K562 (cell line): ENCODE results near the gene EDRF1. TPM values are rescaled to one million over a fixed set of nuclear protein-coding genes. Genes with fewer than 3 reads are reported as not detected.
A peak's percentile ranks its signal among the peaks of the same experiment; 100 is the strongest.

Experiments
- CBFA2T2 ChIP-seq: fragments of 450-650 bp; conservative IDR thresholded peaks from 2 replicates; pipeline ENCODE4 v1.6.1; 2017; ENCODE audit warnings: mild to moderate bottlenecking
- CBX8 ChIP-seq: fragments of 200-600 bp; sonication (generic); IDR thresholded peaks from 2 replicates; pipeline ENCODE4 v1.6.1; 2012; ENCODE audit warnings: borderline replicate concordance, mixed run types, low read depth, mild to moderate bottlenecking, moderate library complexity, mixed read lengths, low read length, control low read depth, inconsistent platforms; ENCODE audit not compliant: poor library complexity, severe bottlenecking; ENCODE audit errors: extremely low read depth
- ETV1 ChIP-seq: fragments of 450-650 bp; conservative IDR thresholded peaks from 2 replicates; pipeline ENCODE4 v1.6.1; 2016; ENCODE audit warnings: missing genetic modification characterization, control low read depth, low read depth, missing compliant biosample characterization
- HDAC1 ChIP-seq, 2 experiments: fragments of 450-650 bp; IDR thresholded peaks; 2 replicates each; pipeline ENCODE4 v1.6.1; 2016 to 2017; ENCODE audit warnings: inconsistent platforms in 1 of 2, mild to moderate bottlenecking in 1 of 2, moderate library complexity in 1 of 2
- JUND ChIP-seq, 2 experiments: IDR thresholded peaks; 2 replicates in 1 of 2; 3 replicates in 1 of 2; pipeline ENCODE4 v1.6.1; 2011; ENCODE audit warnings: borderline replicate concordance in 2 of 2, low read depth in 2 of 2, low read length in 2 of 2, improper control_type of control experiment in 1 of 2, missing biosample characterization in 1 of 2, missing genetic modification characterization in 1 of 2, missing genetic modification reagents in 1 of 2
- NFIC ChIP-seq: fragments of 450-650 bp; IDR thresholded peaks from 2 replicates; pipeline ENCODE4 v1.6.1; 2017; ENCODE audit warnings: mild to moderate bottlenecking, inconsistent platforms
- NRF1 ChIP-seq, 2 experiments: fragments of 450-650 bp; IDR thresholded peaks in 1 of 2; conservative IDR thresholded peaks in 1 of 2; 2 replicates each; pipeline ENCODE4 v1.6.1; 2014; ENCODE audit warnings: mild to moderate bottlenecking in 2 of 2
- TBP ChIP-seq: optimal IDR thresholded peaks from 2 replicates; pipeline ENCODE3; 2011; ENCODE audit warnings: low read depth, low read length, improper control_type of control experiment
- TEAD4 ChIP-seq, 2 experiments: sonication (generic) in 1 of 2; formaldehyde crosslinking in 1 of 2; IDR thresholded peaks; 2 replicates each; pipeline versions ENCODE4 v1.6.1 to v1.8.0; 2012 to 2022; ENCODE audit warnings: borderline replicate concordance in 1 of 2, inconsistent platforms in 1 of 2, low read length in 1 of 2, mild to moderate bottlenecking in 1 of 2, missing genetic modification reagents in 1 of 2
- ZZZ3 ChIP-seq: fragments of 450-650 bp; IDR thresholded peaks from 2 replicates; pipeline ENCODE4 v1.6.1; 2016; ENCODE audit warnings: antibody characterized with exemption, mild to moderate bottlenecking, moderate library complexity
- polyA plus RNA-seq, 8 experiments: library from polyadenylated mRNA; depleted of rRNA in 4 of 8; stranded (reverse) in 5 of 8; unstranded in 3 of 8; fragments of >200 nt; fragmentation: Nextera tagmentation in 2 of 8; fragmentation: Illumina TruSeq in 1 of 8; extraction: Ambion mirVana in 2 of 8; extraction: Trizol in 1 of 8; gene quantifications; 2 replicates each; pipeline versions ENCODE4 v1.2.1 to v1.2.3, GENCODE V29; 2011 to 2014; ENCODE audit warnings: inconsistent platforms in 1 of 8, missing spikeins in 1 of 8
- total RNA-seq, 7 experiments: library from RNA; depleted of rRNA in 6 of 7; stranded (reverse); fragments of >200 nt in 6 of 7; fragmentation: Illumina TruSeq in 2 of 7; extraction: Trizol in 2 of 7; gene quantifications; 2 replicates each; pipeline versions ENCODE4 v1.2.1 to v1.2.3, GENCODE V29; 2011 to 2021; ENCODE audit warnings: low replicate concordance in 1 of 7
- TF ChIP-seq, protein P1 (sequence below): fragments of 250-450 bp; sonication (Bioruptor Pico); IDR thresholded peaks from 2 replicates; pipeline ENCODE4 v1.4.0; 2020; ENCODE audit warnings: mild to moderate bottlenecking, moderate library complexity, borderline replicate concordance
- TF ChIP-seq, protein P2 (sequence below): fragments of 450-650 bp; IDR thresholded peaks from 2 replicates; pipeline ENCODE4 v1.7.1; 2018; ENCODE audit warnings: mild to moderate bottlenecking, low read depth; ENCODE audit not compliant: partially characterized antibody
- TF ChIP-seq, protein P3 (sequence below): fragments of 250-450 bp; sonication (Bioruptor Pico); IDR thresholded peaks from 2 replicates; pipeline ENCODE4 v1.5.0; 2021
- TF ChIP-seq, protein P4 (sequence below): fragments of 200-800 bp; sonication (Bioruptor generic); IDR thresholded peaks from 2 replicates; pipeline ENCODE4 v1.6.1; 2017; ENCODE audit warnings: missing genetic modification characterization, missing compliant biosample characterization
- TF ChIP-seq, protein P5 (sequence below): fragments of 450-650 bp; formaldehyde crosslinking; IDR thresholded peaks from 2 replicates; pipeline ENCODE4 v1.4.0; 2020; ENCODE audit warnings: mild to moderate bottlenecking

Gene EDRF1
- total and polyA plus RNA-seq, 9 of the 15 experiments (the other 6 are each of a cell fraction or from before 2014, with no cell fraction given), result 7.6 to 26.0 (median 18.6) TPM

DNA sequence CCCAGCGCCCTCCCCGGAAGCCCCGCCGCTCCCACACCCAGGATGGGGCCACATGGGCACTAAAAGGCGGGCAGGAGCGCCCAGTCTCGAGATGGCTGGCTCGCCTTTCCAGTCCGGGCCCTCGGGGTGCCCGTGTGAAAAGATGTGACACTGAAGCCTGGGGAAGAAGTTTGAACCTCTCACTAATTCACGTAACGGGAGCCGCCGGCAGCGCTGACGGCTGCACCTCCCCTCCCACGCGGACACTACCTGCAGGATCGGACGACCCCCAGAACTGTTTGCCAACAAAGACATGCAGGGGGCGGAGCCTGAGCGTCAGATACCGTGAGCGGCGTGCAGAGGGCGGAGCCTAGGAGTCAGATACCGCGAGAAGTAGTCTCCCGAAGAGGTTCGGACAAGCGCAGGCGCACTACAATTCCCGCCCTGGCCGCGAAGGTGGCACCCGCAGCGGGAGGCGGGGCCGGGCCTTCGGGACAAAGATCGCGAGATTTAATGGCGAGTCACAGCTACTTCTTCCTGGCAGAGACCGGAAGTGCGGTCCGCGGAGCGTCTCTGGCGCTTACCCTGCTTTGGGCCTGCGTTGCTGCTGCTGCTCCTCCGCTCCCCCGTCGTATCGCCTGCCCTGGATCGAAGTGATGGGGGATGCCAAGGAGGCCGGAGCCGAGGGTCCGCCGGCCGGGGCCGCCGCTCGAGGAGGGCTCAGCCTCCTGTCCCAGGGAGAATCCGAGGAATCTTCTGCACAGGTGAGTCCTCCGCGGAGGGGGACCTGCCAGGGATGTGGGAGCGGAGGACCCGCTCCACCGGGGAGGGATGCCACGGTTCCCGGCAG is at the start of gene EDRF1 (continued):
- TF ChIP-seq, protein P1, sequence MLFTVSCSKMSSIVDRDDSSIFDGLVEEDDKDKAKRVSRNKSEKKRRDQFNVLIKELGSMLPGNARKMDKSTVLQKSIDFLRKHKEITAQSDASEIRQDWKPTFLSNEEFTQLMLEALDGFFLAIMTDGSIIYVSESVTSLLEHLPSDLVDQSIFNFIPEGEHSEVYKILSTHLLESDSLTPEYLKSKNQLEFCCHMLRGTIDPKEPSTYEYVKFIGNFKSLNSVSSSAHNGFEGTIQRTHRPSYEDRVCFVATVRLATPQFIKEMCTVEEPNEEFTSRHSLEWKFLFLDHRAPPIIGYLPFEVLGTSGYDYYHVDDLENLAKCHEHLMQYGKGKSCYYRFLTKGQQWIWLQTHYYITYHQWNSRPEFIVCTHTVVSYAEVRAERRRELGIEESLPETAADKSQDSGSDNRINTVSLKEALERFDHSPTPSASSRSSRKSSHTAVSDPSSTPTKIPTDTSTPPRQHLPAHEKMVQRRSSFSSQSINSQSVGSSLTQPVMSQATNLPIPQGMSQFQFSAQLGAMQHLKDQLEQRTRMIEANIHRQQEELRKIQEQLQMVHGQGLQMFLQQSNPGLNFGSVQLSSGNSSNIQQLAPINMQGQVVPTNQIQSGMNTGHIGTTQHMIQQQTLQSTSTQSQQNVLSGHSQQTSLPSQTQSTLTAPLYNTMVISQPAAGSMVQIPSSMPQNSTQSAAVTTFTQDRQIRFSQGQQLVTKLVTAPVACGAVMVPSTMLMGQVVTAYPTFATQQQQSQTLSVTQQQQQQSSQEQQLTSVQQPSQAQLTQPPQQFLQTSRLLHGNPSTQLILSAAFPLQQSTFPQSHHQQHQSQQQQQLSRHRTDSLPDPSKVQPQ (CRISPR knock-in tag), result no peak
- TF ChIP-seq NFIC (0 out of 2 replicates have a peak, but pooled peaks have one; percentile 4), HDAC1 (IDR thresholded peaks at IDR 0.05) (peak in 1 of 2 experiments; percentile 67; a peak in 2 of 4 replicates), ETV1 (tag) (peak; percentile 64; the same call in 1 of the 2 replicates), NRF1 (conservative IDR thresholded peaks at IDR 0.05 in 1 of 2, IDR thresholded peaks at IDR 0.05 in 1 of 2) (peak; percentile 93 to 94), CBX8 (no peak), JUND (IDR thresholded peaks at IDR 0.05; ENCODE audit: borderline replicate concordance, low read depth, low read length) (peak; percentile 2; the same call in 1 of the 2 replicates), JUND (tag; IDR thresholded peaks at IDR 0.05; ENCODE audit: borderline replicate concordance, low read depth, low read length) (no peak; the same call in 2 of the 3 replicates), CBFA2T2 (no peak), TBP (peak; percentile 85), TEAD4 (IDR thresholded peaks at IDR 0.05; ENCODE audit: low read length) (no peak), TEAD4 (CRISPR knock-in tag; IDR thresholded peaks at IDR 0.05; ENCODE audit: borderline replicate concordance) (no peak), ZZZ3 (peak; percentile 90)
- TF ChIP-seq, protein P2, sequence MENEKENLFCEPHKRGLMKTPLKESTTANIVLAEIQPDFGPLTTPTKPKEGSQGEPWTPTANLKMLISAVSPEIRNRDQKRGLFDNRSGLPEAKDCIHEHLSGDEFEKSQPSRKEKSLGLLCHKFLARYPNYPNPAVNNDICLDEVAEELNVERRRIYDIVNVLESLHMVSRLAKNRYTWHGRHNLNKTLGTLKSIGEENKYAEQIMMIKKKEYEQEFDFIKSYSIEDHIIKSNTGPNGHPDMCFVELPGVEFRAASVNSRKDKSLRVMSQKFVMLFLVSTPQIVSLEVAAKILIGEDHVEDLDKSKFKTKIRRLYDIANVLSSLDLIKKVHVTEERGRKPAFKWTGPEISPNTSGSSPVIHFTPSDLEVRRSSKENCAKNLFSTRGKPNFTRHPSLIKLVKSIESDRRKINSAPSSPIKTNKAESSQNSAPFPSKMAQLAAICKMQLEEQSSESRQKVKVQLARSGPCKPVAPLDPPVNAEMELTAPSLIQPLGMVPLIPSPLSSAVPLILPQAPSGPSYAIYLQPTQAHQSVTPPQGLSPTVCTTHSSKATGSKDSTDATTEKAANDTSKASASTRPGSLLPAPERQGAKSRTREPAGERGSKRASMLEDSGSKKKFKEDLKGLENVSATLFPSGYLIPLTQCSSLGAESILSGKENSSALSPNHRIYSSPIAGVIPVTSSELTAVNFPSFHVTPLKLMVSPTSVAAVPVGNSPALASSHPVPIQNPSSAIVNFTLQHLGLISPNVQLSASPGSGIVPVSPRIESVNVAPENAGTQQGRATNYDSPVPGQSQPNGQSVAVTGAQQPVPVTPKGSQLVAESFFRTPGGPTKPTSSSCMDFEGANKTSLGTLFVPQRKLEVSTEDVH, result peak; percentile 69
- TF ChIP-seq, protein P3, sequence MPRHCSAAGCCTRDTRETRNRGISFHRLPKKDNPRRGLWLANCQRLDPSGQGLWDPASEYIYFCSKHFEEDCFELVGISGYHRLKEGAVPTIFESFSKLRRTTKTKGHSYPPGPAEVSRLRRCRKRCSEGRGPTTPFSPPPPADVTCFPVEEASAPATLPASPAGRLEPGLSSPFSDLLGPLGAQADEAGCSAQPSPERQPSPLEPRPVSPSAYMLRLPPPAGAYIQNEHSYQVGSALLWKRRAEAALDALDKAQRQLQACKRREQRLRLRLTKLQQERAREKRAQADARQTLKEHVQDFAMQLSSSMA (CRISPR knock-in tag), result 0 out of 2 replicates have a peak, but pooled peaks have one; percentile 42
- TF ChIP-seq, protein P4, sequence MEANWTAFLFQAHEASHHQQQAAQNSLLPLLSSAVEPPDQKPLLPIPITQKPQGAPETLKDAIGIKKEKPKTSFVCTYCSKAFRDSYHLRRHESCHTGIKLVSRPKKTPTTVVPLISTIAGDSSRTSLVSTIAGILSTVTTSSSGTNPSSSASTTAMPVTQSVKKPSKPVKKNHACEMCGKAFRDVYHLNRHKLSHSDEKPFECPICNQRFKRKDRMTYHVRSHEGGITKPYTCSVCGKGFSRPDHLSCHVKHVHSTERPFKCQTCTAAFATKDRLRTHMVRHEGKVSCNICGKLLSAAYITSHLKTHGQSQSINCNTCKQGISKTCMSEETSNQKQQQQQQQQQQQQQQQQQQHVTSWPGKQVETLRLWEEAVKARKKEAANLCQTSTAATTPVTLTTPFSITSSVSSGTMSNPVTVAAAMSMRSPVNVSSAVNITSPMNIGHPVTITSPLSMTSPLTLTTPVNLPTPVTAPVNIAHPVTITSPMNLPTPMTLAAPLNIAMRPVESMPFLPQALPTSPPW, result peak; percentile 57
- TF ChIP-seq, protein P5, sequence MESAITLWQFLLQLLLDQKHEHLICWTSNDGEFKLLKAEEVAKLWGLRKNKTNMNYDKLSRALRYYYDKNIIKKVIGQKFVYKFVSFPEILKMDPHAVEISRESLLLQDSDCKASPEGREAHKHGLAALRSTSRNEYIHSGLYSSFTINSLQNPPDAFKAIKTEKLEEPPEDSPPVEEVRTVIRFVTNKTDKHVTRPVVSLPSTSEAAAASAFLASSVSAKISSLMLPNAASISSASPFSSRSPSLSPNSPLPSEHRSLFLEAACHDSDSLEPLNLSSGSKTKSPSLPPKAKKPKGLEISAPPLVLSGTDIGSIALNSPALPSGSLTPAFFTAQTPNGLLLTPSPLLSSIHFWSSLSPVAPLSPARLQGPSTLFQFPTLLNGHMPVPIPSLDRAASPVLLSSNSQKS (CRISPR knock-in tag), result no peak
